CD4-positive, alpha-beta T cell treated with Interleukin-12 subunit alpha and Interleukin-12 subunit beta, for 1 hour (primary cell): ENCODE data around the gene PFDN1.
"Not testable (repeated sequence)": the region's sequence is repeated elsewhere in the genome, so short reads cannot be mapped to it uniquely, and the experiment has no call there.

ENCODE experiments used
- DNase-seq: peaks from one replicate; pipeline ENCODE4 v3.0.0-alpha.2; 2020

The PFDN1 gene

GRCh38 chr5:140302786-140303639, at the start of gene PFDN1:
Gene PFDN1 (minus strand): TSS chr5:140303101. CDS start chr5:140303073, 28 bp downstream.
- DNase-seq = peak; percentile 93

GRCh38 chr5:140351609-140352334, 48.9 kb upstream of the PFDN1 start:
- DNase-seq = peak; percentile 84

- DNase-seq = no peak
These were observed 46.3 kb upstream of the PFDN1 start for GRCh38 chr5:140349244-140349643.

GRCh38 chr5:140348104-140348503, 45.2 kb upstream of the PFDN1 start:
- no peak for DNase-seq

- DNase-seq = no peak
These were observed 44.5 kb upstream of the PFDN1 start for GRCh38 chr5:140347360-140347759.

- DNase-seq = peak; percentile 50
These were observed 43.7 kb upstream of the PFDN1 start, which contains the start of gene HBEGF for GRCh38 chr5:140346348-140347221. Gene HBEGF (minus strand): TSS chr5:140346603. CDS start chr5:140346328, 275 bp downstream.

- DNase-seq = no peak
These were observed 43.0 kb upstream of the PFDN1 start for GRCh38 chr5:140345919-140346347.

- DNase-seq = no peak
These were observed 42.0 kb upstream of the PFDN1 start for GRCh38 chr5:140344683-140345423.

- not testable (repeated sequence) for DNase-seq
These were observed 40.9 kb upstream of the PFDN1 start for GRCh38 chr5:140343849-140344248.

GRCh38 chr5:140342896-140343295, 40.0 kb upstream of the PFDN1 start:
- DNase-seq = no peak

GRCh38 chr5:140342287-140342686, 39.4 kb upstream of the PFDN1 start:
- peak; percentile 37 for DNase-seq

GRCh38 chr5:140341591-140341990, 38.7 kb upstream of the PFDN1 start:
- no peak for DNase-seq

GRCh38 chr5:140340605-140341121, 37.8 kb upstream of the PFDN1 start:
- no peak for DNase-seq

GRCh38 chr5:140339636-140340035, 36.7 kb upstream of the PFDN1 start:
- DNase-seq = no peak

- DNase-seq = no peak
These were observed 36.0 kb upstream of the PFDN1 start for GRCh38 chr5:140338908-140339307.

GRCh38 chr5:140338336-140338735, 35.4 kb upstream of the PFDN1 start:
- DNase-seq = no peak

GRCh38 chr5:140337880-140338279, 35.0 kb upstream of the PFDN1 start:
- no peak for DNase-seq

GRCh38 chr5:140336388-140336787, 33.5 kb upstream of the PFDN1 start:
- no peak for DNase-seq

- DNase-seq = no peak
These were observed 28.7 kb upstream of the PFDN1 start for GRCh38 chr5:140331638-140332037.

- no peak for DNase-seq
These were observed 27.0 kb upstream of the PFDN1 start for GRCh38 chr5:140329739-140330481.
